ENCODE measurements around the gene NUB1.

The NUB1 gene

GRCh38 chr7:151424799-151425198, 83.2 kb downstream of the NUB1 start:
- Histone ChIP-seq H3K9ac (ENCODE audit: low read depth, low read length) (no peak overlapping the region), H3K36me3 (ENCODE audit: insufficient read depth, low read length) (no peaks in the 10 kb centered on the region), H3K27me3 (ENCODE audit: insufficient read depth, low read length, poor library complexity) (no peaks in the 10 kb centered on the region), H4K20me1 (ENCODE audit: insufficient read depth, low read length) (no peaks in the 10 kb centered on the region), H3K4me1 (ENCODE audit: insufficient read depth, low read length) (peaks cover 30% of the 10 kb centered on the region), H3K4me2 (ENCODE audit: insufficient read depth, low read length) (no peak overlapping the region), H3K4me3 (ENCODE audit: low read depth in 1 of 2, low read length in 2 of 2) (no peak overlapping the region), H3K79me2 (ENCODE audit: insufficient read depth, low read length) (no peaks in the 10 kb centered on the region), H3K27ac (ENCODE audit: low read length) (no peak overlapping the region), H2AFZ (ENCODE audit: low read depth, low read length) (no peak overlapping the region), H3K9me3 (ENCODE audit: insufficient read depth, low read length, severe bottlenecking) (peaks cover 10% of the 10 kb centered on the region)
- DNase-seq (no peak), ATAC-seq (ENCODE audit: insufficient read depth, low read depth) (no peak)
- no peak for TF ChIP-seq EZH2 (IDR thresholded peaks at IDR 0.05; ENCODE audit: borderline replicate concordance, low read depth, low read length, severe bottlenecking)
- TF ChIP-seq, protein P1, sequence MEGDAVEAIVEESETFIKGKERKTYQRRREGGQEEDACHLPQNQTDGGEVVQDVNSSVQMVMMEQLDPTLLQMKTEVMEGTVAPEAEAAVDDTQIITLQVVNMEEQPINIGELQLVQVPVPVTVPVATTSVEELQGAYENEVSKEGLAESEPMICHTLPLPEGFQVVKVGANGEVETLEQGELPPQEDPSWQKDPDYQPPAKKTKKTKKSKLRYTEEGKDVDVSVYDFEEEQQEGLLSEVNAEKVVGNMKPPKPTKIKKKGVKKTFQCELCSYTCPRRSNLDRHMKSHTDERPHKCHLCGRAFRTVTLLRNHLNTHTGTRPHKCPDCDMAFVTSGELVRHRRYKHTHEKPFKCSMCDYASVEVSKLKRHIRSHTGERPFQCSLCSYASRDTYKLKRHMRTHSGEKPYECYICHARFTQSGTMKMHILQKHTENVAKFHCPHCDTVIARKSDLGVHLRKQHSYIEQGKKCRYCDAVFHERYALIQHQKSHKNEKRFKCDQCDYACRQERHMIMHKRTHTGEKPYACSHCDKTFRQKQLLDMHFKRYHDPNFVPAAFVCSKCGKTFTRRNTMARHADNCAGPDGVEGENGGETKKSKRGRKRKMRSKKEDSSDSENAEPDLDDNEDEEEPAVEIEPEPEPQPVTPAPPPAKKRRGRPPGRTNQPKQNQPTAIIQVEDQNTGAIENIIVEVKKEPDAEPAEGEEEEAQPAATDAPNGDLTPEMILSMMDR (IDR thresholded peaks at IDR 0.05; ENCODE audit: borderline replicate concordance, extremely low read depth, low read length, poor library complexity, severe bottlenecking): no peak

- ATAC-seq (ENCODE audit: insufficient read depth, low read depth) (no peak), DNase-seq (no peak)
- H3K79me2 ChIP-seq (ENCODE audit: insufficient read depth, low read length): no peaks in the 10 kb centered on the region
- H3K9ac ChIP-seq (ENCODE audit: low read depth, low read length): no peak overlapping the region
- TF ChIP-seq EZH2 (IDR thresholded peaks at IDR 0.05; ENCODE audit: borderline replicate concordance, low read depth, low read length, severe bottlenecking): no peak
- TF ChIP-seq, protein P1 (IDR thresholded peaks at IDR 0.05; ENCODE audit: borderline replicate concordance, extremely low read depth, low read length, poor library complexity, severe bottlenecking): no peak
- H3K4me1 ChIP-seq (ENCODE audit: insufficient read depth, low read length): peaks cover 40% of the 10 kb centered on the region
- H3K27me3 ChIP-seq (ENCODE audit: insufficient read depth, low read length, poor library complexity): no peaks in the 10 kb centered on the region
- peaks cover 10% of the 10 kb centered on the region for H3K9me3 ChIP-seq (ENCODE audit: insufficient read depth, low read length, severe bottlenecking)
- H3K4me2 ChIP-seq (ENCODE audit: insufficient read depth, low read length): no peak overlapping the region
- H3K4me3 ChIP-seq (ENCODE audit: low read depth in 1 of 2, low read length in 2 of 2): no peak overlapping the region
- no peak overlapping the region for H2AFZ ChIP-seq (ENCODE audit: low read depth, low read length)
- H3K27ac ChIP-seq (ENCODE audit: low read length): no peak overlapping the region
- no peaks in the 10 kb centered on the region for H3K36me3 ChIP-seq (ENCODE audit: insufficient read depth, low read length)
- H4K20me1 ChIP-seq (ENCODE audit: insufficient read depth, low read length): no peaks in the 10 kb centered on the region
These were observed 84.2 kb downstream of the NUB1 start for GRCh38 chr7:151425670-151426440.

- Histone ChIP-seq H3K27ac (ENCODE audit: low read length) (no peak overlapping the region), H3K4me2 (ENCODE audit: insufficient read depth, low read length) (no peak overlapping the region), H3K9ac (ENCODE audit: low read depth, low read length) (no peak overlapping the region), H3K79me2 (ENCODE audit: insufficient read depth, low read length) (no peaks in the 10 kb centered on the region), H3K4me1 (ENCODE audit: insufficient read depth, low read length) (peaks cover 43% of the 10 kb centered on the region), H2AFZ (ENCODE audit: low read depth, low read length) (no peak overlapping the region), H3K4me3 (ENCODE audit: low read depth in 1 of 2, low read length in 2 of 2) (no peak overlapping the region), H3K36me3 (ENCODE audit: insufficient read depth, low read length) (no peaks in the 10 kb centered on the region), H3K9me3 (ENCODE audit: insufficient read depth, low read length, severe bottlenecking) (peaks cover 10% of the 10 kb centered on the region), H3K27me3 (ENCODE audit: insufficient read depth, low read length, poor library complexity) (no peaks in the 10 kb centered on the region), H4K20me1 (ENCODE audit: insufficient read depth, low read length) (no peaks in the 10 kb centered on the region)
- DNase-seq: no peak
- ATAC-seq (ENCODE audit: insufficient read depth, low read depth): no peak
- TF ChIP-seq EZH2 (IDR thresholded peaks at IDR 0.05; ENCODE audit: borderline replicate concordance, low read depth, low read length, severe bottlenecking): no peak
- TF ChIP-seq, protein P1 (IDR thresholded peaks at IDR 0.05; ENCODE audit: borderline replicate concordance, extremely low read depth, low read length, poor library complexity, severe bottlenecking): no peak
These were observed 84.9 kb downstream of the NUB1 start for GRCh38 chr7:151426441-151426903.
